NCI-H748 treated with DMSO at 0.1 percent for 48 hours (cell line): ENCODE measurements around the gene TFPT.

Experiments used
- DNase-seq: peaks from one replicate; lab custom pipeline; 2025; lab: John Stamatoyannopoulos, UW

Gene TFPT

DNA sequence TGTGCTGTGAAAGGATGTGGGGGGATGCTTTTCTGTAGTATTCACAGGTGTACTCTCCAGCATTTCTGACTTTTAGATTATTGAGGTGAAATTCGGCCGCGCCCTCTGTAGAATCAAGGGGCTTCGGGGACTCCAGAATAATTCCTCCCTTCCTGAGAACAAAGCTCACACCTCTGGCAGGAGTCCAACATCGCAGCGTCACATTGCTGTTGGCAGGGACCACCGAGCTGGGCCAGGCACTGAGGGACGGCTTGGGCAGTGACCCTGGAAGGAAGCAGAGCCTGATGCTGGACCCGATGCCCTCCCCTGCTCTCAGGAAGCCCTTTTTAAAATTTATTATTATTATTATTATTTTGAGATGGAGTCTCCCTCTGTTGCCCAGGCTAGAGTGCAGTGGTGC, 40.6 kb downstream of the TFPT start:
- DNase-seq, result no peak

DNA sequence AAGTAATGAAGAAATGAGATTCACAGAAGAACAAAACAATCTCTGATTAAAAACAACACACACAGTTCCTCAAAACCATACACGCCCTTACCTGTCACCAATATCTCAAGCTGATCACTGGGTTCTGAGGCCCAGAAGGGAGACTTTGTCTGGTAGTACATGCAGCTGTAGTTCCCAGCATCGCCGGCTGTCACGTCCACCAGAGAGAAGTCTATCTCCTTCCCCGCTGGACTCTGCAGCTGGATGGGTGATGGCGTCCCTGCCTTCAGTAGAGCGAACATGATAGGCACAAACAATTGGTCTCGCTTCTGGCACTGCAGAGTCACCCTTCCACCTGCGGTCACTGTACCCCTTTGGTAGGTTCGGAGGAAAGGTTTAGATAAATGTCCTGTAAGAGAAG, 41.6 kb downstream of the TFPT start:
- DNase-seq, result no peak

DNA sequence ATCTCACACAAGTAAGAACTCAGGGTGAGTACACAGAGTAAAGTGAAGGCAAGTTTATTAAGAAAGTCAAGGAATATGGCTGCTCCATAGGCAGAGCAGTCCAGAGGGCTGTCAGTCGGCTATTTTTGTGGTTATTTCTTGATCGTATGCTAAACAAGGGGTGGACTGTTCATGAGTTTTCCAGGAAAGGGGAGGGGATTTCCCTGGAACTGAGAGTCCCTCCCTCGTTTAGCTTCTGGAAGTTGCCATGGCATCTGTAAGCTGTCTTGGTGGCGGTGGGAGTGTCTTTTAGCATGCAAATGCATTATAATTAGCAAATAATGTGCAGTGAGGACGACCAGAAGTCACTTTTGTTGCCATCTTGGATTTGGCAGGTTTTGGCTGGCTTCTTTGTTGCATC, 46.0 kb downstream of the TFPT start:
- DNase-seq, result no peak

DNA sequence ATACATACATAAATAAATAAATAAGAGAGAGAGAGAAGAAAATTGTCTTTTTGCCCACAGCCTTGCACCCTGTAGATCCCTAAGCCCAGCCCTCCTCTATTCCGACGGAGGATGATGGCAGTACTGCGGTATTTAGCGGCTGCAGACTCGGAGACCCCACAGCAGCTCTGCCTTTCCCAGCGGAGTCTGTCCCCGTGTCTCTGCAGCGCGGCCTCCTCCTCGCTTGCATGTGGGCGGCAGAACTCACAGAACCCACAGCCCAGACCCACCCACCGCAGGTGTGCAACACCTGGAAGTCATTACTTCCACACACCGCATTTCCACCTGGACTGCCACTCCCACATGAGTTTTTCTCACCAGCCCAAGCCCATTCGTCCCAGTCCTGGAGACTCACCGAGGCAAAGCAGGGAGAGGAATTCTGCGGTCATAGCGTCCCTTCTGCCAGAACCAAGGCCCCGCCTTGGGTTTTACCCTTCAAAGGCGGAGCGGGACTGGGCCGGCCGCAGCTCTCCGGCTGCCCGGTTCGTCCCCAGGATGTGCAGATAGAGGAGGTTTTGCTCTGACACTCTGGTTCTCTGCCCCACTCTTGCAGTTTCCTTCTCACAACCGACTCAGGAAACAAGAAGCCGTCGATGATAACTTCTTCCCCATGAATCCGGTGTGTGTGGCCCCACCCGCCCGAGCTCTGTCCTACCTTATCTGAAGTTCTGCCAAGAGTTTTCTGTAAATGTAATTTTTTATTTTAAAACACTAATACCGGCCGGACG, 51.9 kb downstream of the TFPT start, which contains the start of gene VSTM1:
Gene VSTM1, minus strand, starts transcription at position 548 of the 767 bp plus-strand sequence. Its CDS starts 120 bp downstream, at position 428.
- no peak for DNase-seq

DNA sequence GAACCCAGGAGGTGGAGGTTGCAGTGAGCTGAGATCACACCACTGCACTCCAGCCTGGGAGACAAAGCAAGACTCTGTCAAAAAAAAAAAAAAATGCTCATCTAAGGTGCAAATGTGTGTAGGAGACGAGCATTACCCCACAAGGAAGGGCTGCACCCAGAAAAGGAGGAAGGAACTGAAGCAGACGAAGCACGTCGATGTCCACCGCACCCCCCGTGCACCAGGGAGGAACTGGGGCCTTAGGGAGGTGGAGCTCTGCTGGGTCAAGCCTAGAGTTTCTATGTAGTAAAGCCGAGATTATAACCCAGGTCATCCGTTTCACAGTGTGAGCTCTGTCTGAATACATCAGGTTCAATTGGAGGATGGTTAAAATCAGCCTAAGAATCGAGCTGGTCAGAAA, 52.8 kb downstream of the TFPT start:
- DNase-seq, result no peak
